Vagina (tissue), 2 donors: ENCODE measurements around the gene TUFM. TPM values are rescaled to one million over a fixed set of nuclear protein-coding genes. Genes with fewer than 3 reads are reported as not detected.
"Not testable (repeated sequence)": the region's sequence is repeated elsewhere in the genome, so short reads cannot be mapped to it uniquely, and the experiment has no call there.

Source experiments
- DNase-seq, 2 donors: peaks; one replicate each; pipeline ENCODE4 v3.0.0-alpha.2; 2017; ENCODE audit errors: extremely low spot score in 2 of 2
- H3K27ac ChIP-seq: fragments of 200-600 bp; sonication (generic); one replicate; pipeline ENCODE4 v1.5.1; 2019
- H3K27me3 ChIP-seq: fragments of 200-600 bp; sonication (generic); one replicate; pipeline ENCODE4 v1.5.1; 2019
- H3K36me3 ChIP-seq, 2 donors: fragments of 200-600 bp; sonication (generic); one replicate each; pipeline ENCODE4 v1.5.1; 2017 to 2019
- H3K4me1 ChIP-seq: fragments of 200-600 bp; sonication (generic); one replicate; pipeline ENCODE4 v1.5.1; 2019
- H3K4me3 ChIP-seq, 2 donors: fragments of 200-600 bp; sonication (generic); 1 replicate in 1 of 2; 2 replicates in 1 of 2; pipeline ENCODE4 v1.5.1; 2016 to 2019
- H3K9me3 ChIP-seq: fragments of 200-600 bp; sonication (generic); one replicate; pipeline ENCODE4 v1.5.1; 2019
- POLR2A ChIP-seq, 2 donors: fragments of 450-650 bp; IDR thresholded peaks; one replicate each; pipeline ENCODE4 v1.6.1; 2017; ENCODE audit warnings: antibody characterized with exemption in 2 of 2, mild to moderate bottlenecking in 2 of 2, moderate library complexity in 2 of 2
- POLR2AphosphoS5 ChIP-seq, 2 donors: sonication (generic); formaldehyde crosslinking; IDR thresholded peaks; one replicate each; pipeline ENCODE4 v1.9.0; 2017; ENCODE audit warnings: antibody characterized with exemption in 2 of 2, mild to moderate bottlenecking in 2 of 2, low read depth in 1 of 2; ENCODE audit not compliant: insufficient read depth in 1 of 2
- intact Hi-C: fragments of 100-400 bp; cut with DNase I; formaldehyde crosslinking; loops from one replicate; pipeline ENCODE4 v1.15.1; 2023
- total RNA-seq: library from RNA; depleted of rRNA; stranded (reverse); fragments of >200 nt; gene quantifications from one replicate; pipeline ENCODE4 v1.2.3, GENCODE V29; 2016
- TF ChIP-seq, protein P1 (sequence below), 3 experiments: fragments of 450-650 bp in 2 of 3; fragments of 200-600 bp in 1 of 3; sonication (generic) in 1 of 3; IDR thresholded peaks; one replicate each; pipeline ENCODE4 v1.5.1; 2017 to 2019; ENCODE audit warnings: antibody characterized with exemption in 3 of 3, mild to moderate bottlenecking in 2 of 3, moderate library complexity in 2 of 3

TUFM gene
- total RNA-seq, 1 donor from 2014 or later, result 91.6 TPM

DNA sequence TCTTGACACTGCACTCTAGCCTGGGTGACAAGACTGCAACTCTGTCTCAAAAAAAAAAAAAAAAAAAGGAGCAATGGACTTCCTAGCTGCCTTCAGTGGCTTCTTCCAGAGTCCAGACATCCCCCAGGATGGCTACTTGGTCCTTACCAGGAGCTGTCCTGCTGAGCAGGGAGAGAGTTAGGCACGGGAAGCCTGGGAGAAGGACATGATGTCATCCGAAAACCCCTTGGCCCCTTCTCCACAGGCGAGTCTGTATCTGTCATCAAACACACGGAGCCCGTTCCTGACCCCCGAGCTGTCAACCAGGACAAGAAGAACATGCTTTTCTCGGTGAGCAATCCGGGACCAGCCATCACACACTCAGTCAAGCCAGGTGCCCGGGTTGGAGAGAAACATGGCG lies 40.8 kb upstream of the TUFM start:
- H3K27ac ChIP-seq, result no peak overlapping the region
- intact Hi-C loops, result no loop called here
- no peaks in the 10 kb centered on the region for H3K4me1 ChIP-seq
- no peaks in the 10 kb centered on the region for H3K27me3 ChIP-seq
- peak in 1 of 2 donors; percentile 62 for DNase-seq
- H3K4me3 ChIP-seq, result no peak overlapping the region
- no peaks in the 10 kb centered on the region for H3K36me3 ChIP-seq
- TF ChIP-seq POLR2A (IDR thresholded peaks at IDR 0.05), result no peak
- TF ChIP-seq, protein P1, sequence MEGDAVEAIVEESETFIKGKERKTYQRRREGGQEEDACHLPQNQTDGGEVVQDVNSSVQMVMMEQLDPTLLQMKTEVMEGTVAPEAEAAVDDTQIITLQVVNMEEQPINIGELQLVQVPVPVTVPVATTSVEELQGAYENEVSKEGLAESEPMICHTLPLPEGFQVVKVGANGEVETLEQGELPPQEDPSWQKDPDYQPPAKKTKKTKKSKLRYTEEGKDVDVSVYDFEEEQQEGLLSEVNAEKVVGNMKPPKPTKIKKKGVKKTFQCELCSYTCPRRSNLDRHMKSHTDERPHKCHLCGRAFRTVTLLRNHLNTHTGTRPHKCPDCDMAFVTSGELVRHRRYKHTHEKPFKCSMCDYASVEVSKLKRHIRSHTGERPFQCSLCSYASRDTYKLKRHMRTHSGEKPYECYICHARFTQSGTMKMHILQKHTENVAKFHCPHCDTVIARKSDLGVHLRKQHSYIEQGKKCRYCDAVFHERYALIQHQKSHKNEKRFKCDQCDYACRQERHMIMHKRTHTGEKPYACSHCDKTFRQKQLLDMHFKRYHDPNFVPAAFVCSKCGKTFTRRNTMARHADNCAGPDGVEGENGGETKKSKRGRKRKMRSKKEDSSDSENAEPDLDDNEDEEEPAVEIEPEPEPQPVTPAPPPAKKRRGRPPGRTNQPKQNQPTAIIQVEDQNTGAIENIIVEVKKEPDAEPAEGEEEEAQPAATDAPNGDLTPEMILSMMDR (IDR thresholded peaks at IDR 0.05), result no peak
- TF ChIP-seq POLR2AphosphoS5 (IDR thresholded peaks at IDR 0.05; ENCODE audit: insufficient read depth in 1 of 2, low read depth in 1 of 2), result no peak
- no peaks in the 10 kb centered on the region for H3K9me3 ChIP-seq

DNA sequence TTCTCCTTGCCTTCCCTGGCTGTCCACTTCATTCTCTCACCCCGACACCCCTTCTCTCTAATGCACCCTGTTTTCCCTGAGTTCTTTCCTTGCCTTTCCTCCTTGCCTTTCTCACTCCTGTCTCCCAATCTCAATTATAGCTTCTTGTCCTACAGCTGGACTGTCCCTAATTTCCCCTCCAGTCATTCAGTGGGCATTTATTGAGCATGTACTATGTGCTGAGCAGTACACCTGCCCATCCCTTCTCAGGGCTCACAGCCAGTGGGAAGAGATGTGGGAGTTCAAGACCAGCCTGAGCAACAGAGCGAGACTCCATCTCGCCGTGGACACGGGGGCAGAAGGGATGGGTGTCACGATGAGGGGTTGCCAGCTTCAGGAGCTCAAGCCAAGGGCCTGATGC lies 37.9 kb upstream of the TUFM start:
- no peaks in the 10 kb centered on the region for H3K9me3 ChIP-seq
- DNase-seq, result no peak
- no peak overlapping the region for H3K4me3 ChIP-seq
- H3K27me3 ChIP-seq, result no peaks in the 10 kb centered on the region
- H3K27ac ChIP-seq, result no peak overlapping the region
- intact Hi-C loops, result no loop called here
- peaks cover 14% of the 10 kb centered on the region for H3K4me1 ChIP-seq
- TF ChIP-seq, protein P1 (IDR thresholded peaks at IDR 0.05), result no peak
- TF ChIP-seq POLR2AphosphoS5 (IDR thresholded peaks at IDR 0.05; ENCODE audit: insufficient read depth in 1 of 2, low read depth in 1 of 2), result no peak
- no peak for TF ChIP-seq POLR2A (IDR thresholded peaks at IDR 0.05)
- no peaks in the 10 kb centered on the region for H3K36me3 ChIP-seq

DNA sequence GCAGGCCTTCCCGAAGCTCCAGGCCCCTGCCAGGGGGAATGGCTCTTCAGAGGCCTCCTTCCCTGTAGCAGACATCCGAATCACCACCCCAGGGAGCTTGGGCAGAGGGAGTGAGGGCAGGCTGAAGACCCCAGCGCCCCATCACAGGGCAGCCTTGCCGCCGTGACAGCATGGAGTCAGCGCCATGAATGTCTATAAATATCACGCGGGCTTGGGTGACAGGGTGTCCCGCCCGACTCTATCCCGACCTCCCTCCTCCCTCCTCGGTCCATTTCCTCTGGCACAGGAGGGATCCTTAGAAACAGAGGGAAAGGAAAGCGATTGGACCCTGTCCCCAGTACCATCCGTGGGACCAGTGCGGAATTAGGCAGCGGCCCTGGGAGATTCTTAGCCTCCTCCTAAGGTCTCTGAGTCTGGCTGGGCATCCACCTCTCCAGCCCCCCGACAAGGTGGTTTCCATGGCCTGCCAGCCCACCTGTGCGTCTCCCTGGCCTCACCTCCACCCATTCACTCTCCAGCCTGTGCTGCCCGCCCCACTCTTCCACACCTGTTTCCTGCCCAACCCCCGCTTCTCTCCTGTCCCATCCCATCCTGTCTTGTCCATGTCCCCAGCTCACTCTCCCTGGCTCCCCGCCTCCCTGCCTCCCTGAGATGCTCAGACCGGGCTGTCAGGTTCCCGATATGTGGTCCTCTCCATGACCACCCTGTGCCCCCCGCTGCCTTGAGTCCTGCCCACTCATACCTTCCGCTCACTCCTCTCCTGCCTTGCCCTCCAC lies 37.3 kb upstream of the TUFM start:
- TF ChIP-seq POLR2A (IDR thresholded peaks at IDR 0.05), result no peak
- peaks cover 17% of the 10 kb centered on the region for H3K4me1 ChIP-seq
- intact Hi-C loops, result no loop called here
- H3K4me3 ChIP-seq, result no peak overlapping the region
- H3K27me3 ChIP-seq, result no peaks in the 10 kb centered on the region
- no peaks in the 10 kb centered on the region for H3K36me3 ChIP-seq
- no peaks in the 10 kb centered on the region for H3K9me3 ChIP-seq
- H3K27ac ChIP-seq, result no peak overlapping the region
- no peak for DNase-seq

DNA sequence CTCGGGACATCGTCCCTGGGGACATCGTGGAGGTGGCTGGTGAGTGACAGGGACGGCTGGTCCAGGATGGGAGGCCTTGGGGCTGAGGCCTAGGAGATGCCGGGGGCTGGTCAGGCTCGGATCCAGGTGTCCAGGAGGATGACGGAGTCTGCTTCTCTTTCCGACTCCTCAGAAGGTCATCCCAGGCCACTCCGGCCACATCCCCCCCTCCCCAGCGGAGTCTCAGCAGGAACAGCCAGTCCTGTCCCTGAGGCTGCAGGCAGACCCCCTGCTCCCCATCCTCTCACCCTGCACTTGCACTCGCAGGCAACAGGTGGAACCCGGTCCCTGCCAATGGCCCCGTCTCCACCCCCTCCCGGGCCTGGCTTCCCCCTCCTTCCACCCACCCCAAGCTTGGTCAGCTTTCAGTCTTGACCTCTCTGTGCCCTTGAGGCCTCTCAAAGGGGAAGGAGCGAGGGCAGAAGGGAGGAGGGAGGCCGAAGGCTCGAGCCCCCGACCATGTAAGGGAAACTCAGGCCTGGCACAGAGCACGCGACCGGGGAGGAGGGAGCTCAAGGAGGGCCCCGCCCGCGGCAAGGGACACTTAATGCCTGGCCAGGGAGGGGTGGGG lies 36.5 kb upstream of the TUFM start:
- DNase-seq, result no peak
- intact Hi-C loops, result no loop called here
- Histone ChIP-seq H3K9me3 (no peaks in the 10 kb centered on the region), H3K36me3 (no peaks in the 10 kb centered on the region), H3K4me1 (peaks cover 17% of the 10 kb centered on the region), H3K4me3 (no peak overlapping the region), H3K27me3 (no peaks in the 10 kb centered on the region), H3K27ac (no peak overlapping the region)
- no peak for TF ChIP-seq POLR2A (IDR thresholded peaks at IDR 0.05)
- TF ChIP-seq, protein P1 (IDR thresholded peaks at IDR 0.05), result no peak
- no peak for TF ChIP-seq POLR2AphosphoS5 (IDR thresholded peaks at IDR 0.05; ENCODE audit: insufficient read depth in 1 of 2, low read depth in 1 of 2)

DNA sequence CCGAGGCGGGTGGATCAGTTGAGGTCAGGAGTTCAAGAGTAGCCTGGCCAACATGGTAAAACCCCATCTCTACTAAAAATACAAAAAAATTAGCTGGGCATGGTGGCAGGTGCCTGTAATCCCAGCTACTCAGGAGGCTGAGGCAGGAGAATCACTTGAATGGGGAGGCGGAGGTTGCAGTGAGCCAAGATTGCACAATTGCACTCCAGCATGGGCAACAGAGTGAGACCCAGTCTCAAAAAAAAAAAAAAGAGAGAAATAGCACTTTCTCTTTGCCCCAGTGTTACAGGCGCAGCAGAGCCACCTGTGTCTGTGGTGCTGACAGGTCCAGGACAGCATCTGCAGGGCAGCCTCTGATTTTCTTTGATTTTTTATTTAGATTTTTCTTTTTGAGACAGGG lies 35.4 kb upstream of the TUFM start:
- peaks cover 17% of the 10 kb centered on the region for H3K4me1 ChIP-seq
- DNase-seq, H3K4me3 ChIP-seq, H3K27ac ChIP-seq, intact Hi-C loops, H3K36me3 ChIP-seq, H3K27me3 ChIP-seq, H3K9me3 ChIP-seq: not testable (repeated sequence)

DNA sequence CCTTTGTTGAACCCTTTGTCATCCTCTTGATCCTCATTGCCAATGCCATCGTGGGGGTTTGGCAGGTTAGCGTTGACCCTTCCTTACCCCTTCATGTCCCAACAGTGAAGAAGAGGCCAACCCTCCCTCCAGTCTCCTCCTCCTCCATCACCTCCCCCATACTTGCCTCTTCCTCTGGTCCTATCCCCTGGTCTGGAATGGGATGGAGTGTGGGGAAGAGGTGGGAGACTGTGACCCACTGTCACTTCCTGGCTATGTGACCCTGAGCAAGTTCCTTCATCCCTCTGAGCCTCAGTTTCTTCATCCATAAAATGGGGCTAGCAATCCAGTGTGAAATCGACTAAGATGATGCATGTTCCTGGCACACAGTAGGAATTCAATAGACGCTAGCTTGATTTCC lies 34.8 kb upstream of the TUFM start:
- no peak for DNase-seq
- no peak overlapping the region for H3K4me3 ChIP-seq
- TF ChIP-seq POLR2A (IDR thresholded peaks at IDR 0.05) (no peak), POLR2AphosphoS5 (IDR thresholded peaks at IDR 0.05; ENCODE audit: insufficient read depth in 1 of 2, low read depth in 1 of 2) (no peak)
- TF ChIP-seq, protein P1 (IDR thresholded peaks at IDR 0.05), result no peak
- no peaks in the 10 kb centered on the region for H3K27me3 ChIP-seq
- peaks cover 17% of the 10 kb centered on the region for H3K4me1 ChIP-seq
- H3K9me3 ChIP-seq, result no peaks in the 10 kb centered on the region
- H3K36me3 ChIP-seq, result no peaks in the 10 kb centered on the region
- intact Hi-C loops, result no loop called here
- no peak overlapping the region for H3K27ac ChIP-seq
